ENCODE data around the gene MYO1B. TPM values are rescaled to one million over a fixed set of nuclear protein-coding genes. Genes with fewer than 3 reads are reported as not detected.

Gene MYO1B
- total RNA-seq, 2 experiments from 2014 or later: 11.2 to 12.1 TPM

Other genes with a start within 250 kb of the MYO1B start
- gene STAT1, start 231.2 kb upstream of the MYO1B start, total RNA-seq: 100 to 1,000 TPM; 107 to 109 TPM
- 10 to 100 TPM; 50.7 to 51.5 TPM for gene STAT4, start 94.4 kb upstream of the MYO1B start, total RNA-seq